Measurements from ENCODE around the gene RLF.
A peak's percentile ranks its signal among the peaks of the same experiment; 100 is the strongest.

The RLF gene

DNA sequence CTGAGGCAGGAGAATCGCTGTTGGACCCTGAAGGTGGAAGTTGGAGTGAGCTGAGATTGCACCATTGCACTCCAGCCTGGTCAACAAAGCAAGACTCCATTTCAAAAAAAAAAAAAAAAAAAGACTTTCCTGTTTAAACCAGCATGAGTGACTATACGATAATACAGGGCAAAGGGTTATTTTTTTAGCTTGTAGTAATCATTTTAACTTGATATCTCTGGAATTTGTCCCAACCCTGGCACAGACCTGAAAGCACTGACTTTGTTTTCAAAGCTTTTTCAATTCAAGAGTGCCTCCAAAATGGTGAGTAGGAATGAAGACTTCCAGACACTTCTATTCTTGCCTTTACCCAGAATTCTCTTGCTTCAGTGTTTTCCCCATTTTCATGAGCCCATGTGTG lies 82.2 kb downstream of the RLF start:
- no peak for DNase-seq

DNA sequence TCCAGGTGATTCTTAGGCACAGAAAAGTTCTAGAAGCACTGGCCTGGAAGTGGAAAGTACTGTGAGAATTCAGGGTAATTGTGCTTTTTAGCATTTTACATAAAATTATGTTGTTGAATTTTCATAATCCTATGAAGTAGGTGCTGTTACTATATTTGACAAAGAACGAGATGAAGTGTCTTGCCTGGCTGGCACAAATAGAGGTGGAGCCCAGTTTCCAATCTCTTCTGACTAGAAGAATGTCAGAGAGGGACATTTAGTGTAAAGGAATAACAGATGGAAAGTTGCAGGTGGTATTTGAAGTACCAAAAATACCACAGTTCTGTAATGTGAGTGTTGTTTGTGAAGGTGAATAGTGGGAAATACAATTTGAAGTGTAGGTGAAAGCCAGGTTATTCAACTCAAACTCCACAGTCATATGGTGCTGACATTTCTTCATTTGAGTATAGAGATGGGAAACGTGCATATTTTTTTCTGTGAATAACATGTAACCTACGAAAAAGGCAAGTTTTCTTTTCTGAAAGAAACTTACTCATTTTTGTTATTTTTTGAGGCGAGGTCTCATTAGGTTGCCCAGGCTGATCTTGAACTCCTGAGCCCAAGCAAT lies 83.1 kb downstream of the RLF start:
- no peak for DNase-seq

DNA sequence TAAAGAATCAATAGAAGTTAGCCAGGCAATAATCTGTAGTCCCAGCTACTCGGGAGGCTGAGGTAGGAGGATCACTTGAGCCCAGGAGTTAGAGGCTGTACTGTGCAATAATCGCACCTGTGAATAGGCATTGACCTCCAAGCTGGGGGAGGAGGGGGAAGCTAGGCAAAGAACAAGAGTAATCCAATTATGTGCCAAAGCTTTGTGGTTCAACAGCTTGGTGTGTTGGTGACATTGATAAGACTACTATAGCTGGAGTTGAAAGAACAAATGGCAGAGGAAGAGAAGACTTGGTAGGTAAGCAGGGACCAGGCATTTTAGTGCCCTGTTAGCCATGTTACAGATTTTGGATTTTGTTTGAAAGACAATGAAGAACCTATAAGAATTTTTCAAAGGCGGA lies 84.5 kb downstream of the RLF start:
- DNase-seq: no peak

DNA sequence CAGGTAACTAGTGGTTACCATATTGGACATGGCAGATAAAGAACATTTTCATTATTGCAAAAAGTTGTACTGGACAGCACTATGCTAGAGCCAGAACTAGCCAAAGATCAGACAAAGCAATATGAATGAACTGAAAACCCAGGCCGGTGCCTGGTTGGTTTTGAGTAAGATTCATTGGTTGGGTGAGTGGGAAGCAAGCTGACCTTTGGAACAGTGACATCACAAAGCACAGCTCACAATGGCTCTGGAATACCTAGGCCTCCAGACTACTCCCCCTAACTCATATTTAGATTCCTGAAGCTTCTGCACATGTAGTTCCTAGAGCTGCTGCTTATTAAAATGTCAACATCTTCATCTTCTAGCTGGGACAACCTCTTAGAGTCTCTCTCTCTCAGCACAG lies 86.5 kb downstream of the RLF start, which contains the start of gene TMCO2:
TMCO2 (plus strand) TSS at position 283 of the 400 bp plus-strand sequence; CDS start at position 340, 57 bp downstream.
- no peak for DNase-seq

DNA sequence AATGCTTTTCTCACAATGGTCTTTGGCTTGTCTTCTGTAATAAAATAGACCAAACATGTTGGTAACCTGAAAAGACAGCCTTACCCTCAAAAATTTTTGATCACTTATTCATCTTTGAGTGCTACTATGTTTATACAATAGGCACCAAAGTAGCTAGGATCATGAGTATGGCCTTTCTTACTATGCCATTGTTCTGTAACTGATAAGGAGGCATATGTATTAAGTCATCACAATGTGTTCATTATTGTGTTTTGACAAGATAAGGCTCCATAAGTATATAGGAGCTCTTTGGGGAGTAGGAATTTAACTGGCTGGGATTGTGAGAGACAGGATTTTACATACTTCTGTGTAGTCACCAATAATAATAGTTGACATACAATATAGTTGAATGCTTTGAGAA lies 87.2 kb downstream of the RLF start:
- DNase-seq: no peak

DNA sequence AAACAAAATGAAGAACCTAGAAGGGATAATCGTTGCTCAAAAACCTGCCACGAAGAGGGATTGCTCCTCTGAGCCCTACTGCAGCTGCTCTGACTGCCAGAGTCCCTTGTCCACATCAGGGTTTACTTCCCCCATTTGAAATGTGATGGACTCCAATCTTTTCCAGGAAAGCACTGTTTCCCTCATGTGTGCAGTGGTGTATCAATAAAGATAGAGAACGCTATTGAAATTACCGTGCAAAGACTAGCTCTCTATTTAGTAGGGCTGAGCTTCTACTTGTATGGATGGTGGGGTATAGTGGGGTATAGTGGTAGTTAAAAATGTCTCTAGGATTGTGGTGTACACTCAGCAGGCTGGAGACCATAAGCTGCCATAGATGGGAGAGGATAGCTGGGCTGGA lies 90.3 kb downstream of the RLF start:
- DNase-seq: no peak

DNA sequence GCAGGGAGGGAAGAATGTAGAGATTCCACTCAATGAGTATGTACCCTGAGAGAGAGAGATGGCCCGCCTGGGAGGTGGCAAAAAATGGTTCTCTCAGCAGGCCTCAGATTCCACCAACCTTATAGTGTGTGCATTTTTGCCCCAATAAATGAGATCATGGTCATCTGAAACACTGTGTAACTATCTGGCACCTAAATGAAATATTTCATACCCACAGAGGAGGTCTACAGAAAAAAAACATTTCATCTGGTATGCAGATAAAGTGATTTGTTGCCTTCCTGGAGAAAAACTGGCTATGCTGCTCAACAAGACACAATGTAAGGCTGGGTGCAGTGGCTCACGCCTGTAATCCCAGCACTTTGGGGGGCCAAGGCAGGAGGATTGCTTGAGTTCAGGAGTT lies 91.4 kb downstream of the RLF start:
- no peak for DNase-seq

DNA sequence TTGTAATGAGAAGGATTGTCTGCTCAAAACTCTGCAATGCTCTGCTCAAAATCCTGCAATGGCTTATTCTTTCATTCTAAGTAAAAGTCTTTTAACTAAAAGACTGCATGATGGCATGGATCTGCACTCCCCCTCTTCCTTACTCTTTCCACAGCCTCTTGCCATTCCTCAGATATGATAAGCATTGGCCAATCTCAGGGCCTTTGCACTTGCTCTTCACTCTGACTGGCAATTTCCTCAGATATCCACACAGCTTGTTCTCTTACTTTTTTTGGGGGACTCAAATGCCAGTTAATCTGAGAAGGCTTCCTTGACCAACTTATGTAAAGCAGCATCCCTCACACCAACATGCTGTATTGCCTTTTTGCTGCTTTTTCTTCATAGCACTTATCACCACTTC lies 94.0 kb downstream of the RLF start:
- DNase-seq: no peak

DNA sequence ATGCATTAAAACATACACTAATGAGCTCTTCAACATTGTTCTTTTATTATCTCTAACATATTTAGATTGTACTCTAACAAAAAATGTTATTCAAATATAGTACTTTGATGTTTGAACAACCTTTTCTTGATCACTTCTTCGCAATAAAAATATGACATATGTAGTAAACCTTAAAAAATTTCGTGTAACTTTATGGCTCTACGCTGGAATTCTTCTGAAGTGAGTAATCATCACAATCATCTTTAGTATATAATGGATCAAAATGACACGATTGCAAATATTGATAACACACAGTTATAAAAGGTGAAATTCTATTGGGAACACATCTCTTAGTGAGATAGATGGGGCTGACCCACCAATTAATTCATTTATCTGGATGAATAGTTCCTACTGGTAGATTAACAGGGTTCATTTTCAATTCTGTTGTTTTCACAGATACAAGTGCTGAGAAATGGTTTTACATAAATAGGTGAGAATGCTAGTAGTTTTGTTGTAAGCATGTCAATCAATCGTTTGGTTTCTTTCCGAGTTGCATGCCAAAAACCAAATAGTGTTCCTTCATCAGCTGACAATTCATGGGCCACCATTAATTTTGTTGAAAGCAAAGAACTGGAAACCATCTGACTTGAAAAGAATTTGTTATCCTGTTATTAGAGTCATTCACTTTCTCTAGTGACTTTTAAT lies 95.4 kb downstream of the RLF start:
- no peak for DNase-seq

DNA sequence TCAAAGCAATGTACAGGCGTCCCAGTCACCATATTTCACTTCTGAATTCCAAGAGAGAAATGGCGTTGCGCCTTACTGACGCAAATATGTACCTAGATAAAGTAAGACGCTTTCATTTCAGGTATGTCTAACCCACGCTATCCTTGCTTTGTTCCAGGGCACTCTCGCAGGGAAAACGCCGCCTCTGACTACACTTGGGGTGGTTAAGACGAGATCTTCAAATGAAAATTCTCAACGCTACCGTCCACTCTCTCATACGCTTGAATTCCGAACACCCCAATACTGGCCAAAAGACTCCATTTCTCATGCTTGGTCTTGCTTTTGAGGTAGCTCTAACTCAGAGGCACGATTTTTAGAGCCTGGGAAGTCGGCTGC lies 96.1 kb downstream of the RLF start:
- DNase-seq: no peak

DNA sequence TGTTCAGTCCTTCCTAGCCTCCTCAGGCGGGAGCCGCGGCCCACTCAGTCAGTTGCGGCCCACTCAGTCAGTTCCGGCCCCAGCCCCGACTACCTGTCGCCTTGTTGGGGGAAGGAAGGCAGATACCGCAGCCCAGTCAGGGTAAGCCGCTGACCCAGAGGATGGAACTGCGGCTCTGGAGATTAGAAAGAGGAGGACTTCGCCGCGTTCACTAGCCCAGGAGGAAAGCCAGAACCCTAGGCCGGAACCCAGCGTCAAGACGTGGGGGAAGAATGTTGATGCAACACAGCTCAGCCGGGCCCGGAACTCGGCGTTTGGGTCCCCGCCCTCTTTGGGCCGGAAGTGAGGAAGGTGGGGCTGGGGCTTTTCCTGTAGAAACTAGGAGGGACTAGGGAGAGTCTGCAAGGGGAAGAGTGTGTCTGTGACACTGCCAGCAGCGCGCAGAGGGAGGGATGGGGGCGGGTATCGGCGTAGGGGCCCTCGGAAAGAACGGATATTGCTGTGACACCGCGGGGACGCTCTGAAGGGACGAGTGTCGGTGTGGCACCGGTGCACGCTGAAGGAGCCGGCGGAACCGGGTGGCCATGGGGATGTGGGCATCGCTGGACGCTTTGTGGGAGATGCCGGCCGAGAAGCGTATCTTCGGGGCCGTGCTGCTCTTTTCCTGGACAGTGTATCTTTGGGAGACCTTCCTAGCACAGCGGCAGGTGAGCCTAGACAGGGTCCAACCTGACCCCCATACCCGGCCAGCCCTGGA lies 96.7 kb downstream of the RLF start, which contains the start of gene ZMPSTE24:
ZMPSTE24 (plus strand) TSS at position 549 of the 757 bp plus-strand sequence; CDS start at position 585, 36 bp downstream.
- peak; percentile 98 for DNase-seq

DNA sequence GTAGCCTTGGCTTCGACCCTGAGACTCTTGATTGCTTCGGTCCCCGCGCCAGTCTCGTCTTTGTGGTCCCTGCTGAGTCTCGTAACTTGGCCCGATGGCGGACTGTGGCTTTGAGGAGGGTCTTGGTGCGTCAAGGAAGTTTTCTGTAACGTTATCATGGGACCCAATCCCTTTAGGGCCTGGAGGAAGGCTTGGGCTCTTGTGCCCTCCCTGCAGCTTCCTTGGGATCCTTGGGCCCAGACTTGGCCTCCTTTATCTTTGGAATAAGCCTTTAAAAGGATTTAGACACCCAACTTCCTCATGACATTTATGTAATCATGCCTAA lies 97.2 kb downstream of the RLF start:
- DNase-seq: peak; percentile 36

DNA sequence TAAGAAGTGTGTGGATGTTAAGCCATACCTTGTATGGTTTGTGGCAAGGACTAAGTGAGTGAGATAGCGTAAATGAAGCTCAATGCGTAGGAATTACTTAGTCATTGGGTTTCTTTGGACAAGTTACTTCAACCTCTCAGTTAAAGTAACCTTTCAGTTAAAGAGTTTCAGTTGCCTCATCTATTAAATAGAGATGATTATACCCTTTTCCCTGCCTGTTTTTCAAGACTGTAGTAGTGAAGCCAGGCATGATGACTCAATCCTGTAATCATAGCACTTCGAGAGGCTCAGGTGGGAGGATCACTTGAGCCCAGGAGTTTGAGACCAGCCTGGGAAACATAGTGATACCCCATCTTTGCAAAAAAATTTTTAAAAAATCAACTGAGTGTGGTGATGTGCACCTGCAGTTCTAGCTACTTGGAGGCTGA lies 103.2 kb downstream of the RLF start:
- no peak for DNase-seq

DNA sequence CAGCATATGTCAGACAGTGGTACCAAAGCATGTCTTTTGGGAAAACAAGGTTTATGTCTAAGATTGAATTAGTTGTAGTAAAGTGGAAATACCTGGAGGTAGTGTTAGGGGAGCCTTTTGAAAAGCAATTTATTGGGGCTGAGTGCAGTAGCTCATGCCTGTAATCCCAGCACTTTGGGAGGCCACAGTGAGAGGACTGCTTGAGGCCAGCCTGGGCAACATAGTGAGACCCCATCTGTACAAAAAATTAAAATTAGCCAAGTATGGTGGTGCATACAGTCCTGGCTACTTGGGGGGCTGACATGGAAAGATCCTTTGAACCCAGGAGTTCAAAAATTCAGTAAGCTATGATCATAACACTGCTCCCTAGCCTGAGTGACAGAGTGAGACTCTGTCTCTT lies 104.1 kb downstream of the RLF start:
- no peak for DNase-seq

DNA sequence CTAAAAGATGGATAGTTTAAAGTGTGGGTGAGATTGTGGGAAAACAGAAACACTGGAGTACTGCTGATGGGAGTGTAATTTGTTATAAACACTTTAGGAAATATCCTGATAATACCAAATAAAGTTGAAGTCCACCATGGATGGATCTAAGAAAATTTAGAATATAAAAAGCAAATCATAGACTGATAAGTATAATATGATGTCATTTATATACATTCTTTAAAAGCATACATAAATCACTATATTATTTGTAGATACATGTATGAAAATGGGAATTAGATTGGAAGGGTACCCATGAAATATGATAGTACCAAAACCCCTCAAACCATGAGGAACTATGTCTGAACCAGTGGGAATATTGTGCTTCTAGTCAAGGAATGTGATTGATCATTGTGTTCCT lies 104.7 kb downstream of the RLF start:
- no peak for DNase-seq

DNA sequence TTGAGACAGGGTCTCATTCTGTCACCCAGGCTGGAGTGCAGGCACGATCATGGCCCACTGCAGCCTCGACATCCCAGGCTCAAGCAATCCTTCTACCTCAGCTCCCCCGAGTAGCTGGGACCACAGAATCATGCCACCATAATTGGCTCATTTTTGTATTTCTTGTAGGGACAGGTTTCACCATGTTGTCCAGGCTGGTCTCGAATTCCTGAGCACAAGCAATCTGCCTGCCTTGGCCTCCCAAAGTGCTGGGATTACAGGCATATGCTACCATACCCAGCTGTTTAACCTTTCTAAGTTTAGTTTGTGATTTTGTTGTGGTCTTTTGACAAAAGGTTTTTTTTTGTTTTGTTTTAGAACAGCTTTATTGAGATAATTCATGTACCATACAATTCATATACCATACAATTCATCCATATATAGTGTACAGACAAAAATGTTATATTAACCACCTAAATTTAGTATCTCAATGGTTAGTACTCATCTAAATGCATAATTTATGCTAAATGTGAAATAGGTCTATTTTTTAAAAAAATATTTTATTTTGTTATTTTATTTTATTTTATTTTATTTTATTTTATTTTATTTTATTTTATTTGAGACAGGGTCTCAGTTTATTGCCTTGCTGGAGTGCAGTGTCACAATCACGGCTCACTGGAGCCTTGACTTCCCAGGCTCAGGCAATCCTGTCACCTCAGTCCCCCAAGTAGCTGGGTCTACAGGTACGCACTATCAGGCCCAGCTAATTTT lies 105.8 kb downstream of the RLF start:
- no peak for DNase-seq

DNA sequence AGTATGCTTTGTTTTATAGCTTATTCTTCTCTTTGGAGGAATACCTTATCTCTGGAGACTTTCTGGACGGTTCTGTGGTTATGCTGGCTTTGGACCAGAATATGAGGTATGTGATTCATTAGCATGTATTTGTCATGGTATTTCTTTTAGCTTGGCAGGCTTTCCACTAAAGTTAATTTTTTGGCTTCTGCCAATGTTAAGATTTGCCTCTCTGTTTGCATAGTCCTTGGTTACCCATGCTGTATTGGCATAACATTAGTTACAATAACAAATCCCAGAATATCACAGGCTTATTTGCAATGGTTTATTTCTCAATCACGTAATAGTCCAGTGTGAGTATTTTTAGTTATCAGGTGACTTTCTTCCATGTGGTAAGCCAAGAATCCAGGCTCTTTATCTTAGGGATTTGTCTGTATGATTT lies 106.6 kb downstream of the RLF start:
- peak; percentile 79 for DNase-seq

DNA sequence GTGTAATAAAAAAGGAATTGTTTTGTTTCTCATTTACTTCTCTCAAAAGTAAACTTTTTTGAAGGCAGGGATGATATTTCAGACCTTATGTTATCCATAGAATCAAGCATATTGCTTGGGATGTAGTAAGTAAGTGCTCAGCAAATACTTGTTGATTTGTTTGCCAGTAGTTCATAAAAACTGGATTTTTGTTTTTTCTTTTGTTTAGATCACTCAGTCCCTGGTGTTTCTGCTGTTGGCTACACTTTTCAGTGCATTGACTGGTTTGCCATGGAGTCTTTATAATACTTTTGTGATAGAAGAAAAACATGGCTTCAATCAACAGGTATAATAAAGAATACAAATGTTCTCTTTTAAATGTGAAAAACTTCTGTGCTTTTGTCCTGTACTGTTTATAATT lies 107.0 kb downstream of the RLF start:
- no peak for DNase-seq

DNA sequence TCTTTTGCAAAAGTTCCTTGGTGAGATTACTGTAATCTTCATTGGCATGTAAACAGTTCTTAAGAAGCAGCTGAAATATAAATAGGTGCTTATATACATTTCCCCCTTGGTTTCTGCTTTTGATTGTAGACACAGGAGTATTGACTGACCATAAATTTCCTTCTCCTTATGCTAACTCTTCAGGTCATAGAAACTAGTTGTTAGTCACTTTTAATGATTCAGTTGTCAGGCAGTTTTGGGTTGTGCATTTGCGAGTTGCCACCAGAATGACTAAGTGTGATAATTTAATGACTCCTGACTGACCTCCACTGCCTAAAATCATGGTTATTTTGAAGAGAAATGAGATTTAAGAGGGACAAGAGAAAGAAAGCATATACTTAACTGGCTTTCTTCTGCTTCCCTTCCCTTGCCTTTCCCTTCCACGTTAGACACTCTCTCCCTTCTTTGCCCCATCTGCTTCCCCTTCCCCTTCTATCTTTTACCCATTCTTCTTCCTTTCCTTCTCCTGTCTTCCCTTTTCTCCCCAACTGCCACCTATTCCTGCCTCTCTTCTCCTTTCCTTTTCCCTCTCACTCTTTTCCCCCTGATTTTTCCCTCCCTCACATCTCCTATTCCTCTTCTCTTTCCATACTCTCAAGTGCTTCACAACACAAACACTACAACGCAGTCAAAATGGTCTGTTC lies 109.1 kb downstream of the RLF start:
- DNase-seq: peak; percentile 40

DNA sequence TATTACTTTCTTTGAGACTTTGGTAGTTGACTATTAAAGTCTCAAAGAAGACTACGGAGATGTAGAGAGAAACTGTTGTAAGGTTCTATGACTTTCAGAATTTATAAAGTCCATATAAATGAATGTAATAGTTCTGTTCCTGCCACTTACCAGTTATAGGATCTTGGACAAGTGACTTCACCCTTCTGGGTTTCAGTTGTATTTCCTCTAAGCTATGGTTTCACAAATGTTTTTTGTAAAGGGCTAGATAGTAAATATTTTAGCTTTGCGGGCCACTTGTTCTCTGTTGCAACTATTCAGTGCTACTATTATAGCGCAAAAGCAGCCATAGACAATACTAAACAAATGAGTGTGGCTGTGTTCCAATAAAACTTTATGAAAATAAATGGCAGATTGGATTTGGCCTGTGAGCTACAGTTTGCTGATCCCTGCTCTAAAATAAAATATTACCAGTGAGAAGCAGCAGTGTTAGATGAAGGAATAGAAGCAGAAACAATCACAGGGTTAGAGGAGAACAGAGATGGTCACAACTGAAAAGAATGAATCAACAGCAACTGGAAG lies 111.5 kb downstream of the RLF start:
- DNase-seq: no peak

DNA sequence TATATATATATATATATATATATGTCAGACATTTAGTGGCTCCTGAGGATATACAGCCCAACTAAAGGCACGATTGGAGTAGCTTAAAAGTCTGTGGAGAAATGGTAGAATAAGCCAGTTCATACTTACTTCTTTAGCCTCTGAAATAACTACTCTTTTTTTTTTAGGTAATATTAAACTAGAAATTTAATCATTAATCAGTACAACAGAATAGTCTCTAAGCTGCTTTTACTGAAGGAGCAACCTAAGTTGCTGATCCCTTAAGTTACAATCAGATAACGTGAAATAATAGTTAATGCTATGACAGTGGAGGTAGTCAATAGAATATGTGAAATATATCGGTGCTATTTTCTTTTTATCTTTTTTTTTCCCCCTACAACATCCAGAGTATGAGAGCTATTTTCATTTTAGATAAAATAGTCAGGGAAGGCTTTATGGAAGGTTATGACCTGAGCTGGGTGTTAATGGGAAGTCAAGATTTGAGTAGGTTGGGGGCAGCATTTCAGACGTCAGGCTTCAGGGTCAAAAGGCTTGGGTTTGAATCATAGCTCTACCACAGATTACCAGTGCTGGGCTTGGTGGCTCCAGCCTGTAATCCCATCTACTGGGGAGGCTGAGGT lies 112.5 kb downstream of the RLF start:
- DNase-seq: no peak

DNA sequence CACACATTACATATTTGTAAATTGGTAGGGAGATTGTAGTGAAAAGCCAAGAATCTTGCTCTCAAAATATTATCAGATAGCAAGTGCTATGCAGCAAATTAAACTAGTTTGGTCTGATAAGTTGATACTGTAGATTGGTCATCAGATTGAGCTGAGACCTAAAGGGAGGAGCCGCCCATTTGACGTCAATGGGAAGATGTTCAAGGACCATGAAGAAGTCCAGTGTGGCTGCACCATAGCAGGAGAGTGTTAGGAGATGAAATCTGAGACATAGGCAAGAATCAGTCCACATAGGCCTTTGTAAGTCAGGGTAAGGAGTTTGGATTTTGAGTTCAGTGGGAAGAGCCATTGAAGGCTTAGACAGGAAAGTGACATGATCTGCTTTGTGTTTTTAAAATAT lies 113.1 kb downstream of the RLF start:
- DNase-seq: no peak

All from EL (cell line).